ENCODE results near the gene DNAAF2. TPM values are rescaled to one million over a fixed set of nuclear protein-coding genes. Genes with fewer than 3 reads are reported as not detected.

DNAAF2 gene
- total and polyA plus RNA-seq, 2 experiments from 2014 or later, result 17.6 to 19.8 TPM

DNA sequence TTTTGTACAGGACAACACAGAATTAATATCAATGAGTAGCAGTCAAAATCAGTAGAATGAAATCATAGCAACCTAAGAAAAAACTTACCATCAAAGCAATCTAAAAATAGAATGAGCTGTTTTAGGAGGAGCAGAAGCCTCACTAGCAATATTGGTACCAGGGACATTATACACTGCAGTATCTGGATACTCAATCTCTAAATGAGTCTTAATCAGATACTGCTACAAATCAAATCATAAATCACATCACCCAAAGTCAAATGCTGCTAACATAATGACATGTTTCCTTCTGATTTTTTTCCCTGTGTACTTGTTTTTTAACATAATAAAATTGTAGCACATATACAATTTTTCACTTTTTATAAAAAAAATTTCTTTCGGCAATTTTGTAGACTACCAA is 56.9 kb downstream of the DNAAF2 start:
- no peak for DNase-seq (ENCODE audit: low spot score)
- peaks cover 28% of the 10 kb centered on the region for H4K20me1 ChIP-seq (ENCODE audit: insufficient read depth, poor library complexity, severe bottlenecking)
- WGBS (ENCODE audit: low lambda C conversion rate, missing lambda C conversion rate), result 100% methylated on average over 1 of the region's 1 CpG

More for the DNA sequence above, 56.9 kb downstream of the DNAAF2 start:
- H3K9me2 ChIP-seq (replicated peaks; ENCODE audit: insufficient read depth), result no peaks in the 10 kb centered on the region
- no peak overlapping the region for H3K27ac ChIP-seq
- no peaks in the 10 kb centered on the region for H3K9me3 ChIP-seq (ENCODE audit: low read depth)
- H3K4me1 ChIP-seq (ENCODE audit: insufficient read depth), result no peaks in the 10 kb centered on the region
- no peaks in the 10 kb centered on the region for H3K27me3 ChIP-seq
- H3K4me3 ChIP-seq, result no peak overlapping the region
- H3K79me2 ChIP-seq, result peaks cover 44% of the 10 kb centered on the region
- H3K4me2 ChIP-seq, result no peak overlapping the region
- TF ChIP-seq EZH2phosphoT487 (IDR thresholded peaks at IDR 0.05; ENCODE audit: low read depth, severe bottlenecking, unreplicated experiment) (no peak), EZH2 (IDR thresholded peaks at IDR 0.05; ENCODE audit: borderline replicate concordance) (no peak)
- TF ChIP-seq, protein P1, sequence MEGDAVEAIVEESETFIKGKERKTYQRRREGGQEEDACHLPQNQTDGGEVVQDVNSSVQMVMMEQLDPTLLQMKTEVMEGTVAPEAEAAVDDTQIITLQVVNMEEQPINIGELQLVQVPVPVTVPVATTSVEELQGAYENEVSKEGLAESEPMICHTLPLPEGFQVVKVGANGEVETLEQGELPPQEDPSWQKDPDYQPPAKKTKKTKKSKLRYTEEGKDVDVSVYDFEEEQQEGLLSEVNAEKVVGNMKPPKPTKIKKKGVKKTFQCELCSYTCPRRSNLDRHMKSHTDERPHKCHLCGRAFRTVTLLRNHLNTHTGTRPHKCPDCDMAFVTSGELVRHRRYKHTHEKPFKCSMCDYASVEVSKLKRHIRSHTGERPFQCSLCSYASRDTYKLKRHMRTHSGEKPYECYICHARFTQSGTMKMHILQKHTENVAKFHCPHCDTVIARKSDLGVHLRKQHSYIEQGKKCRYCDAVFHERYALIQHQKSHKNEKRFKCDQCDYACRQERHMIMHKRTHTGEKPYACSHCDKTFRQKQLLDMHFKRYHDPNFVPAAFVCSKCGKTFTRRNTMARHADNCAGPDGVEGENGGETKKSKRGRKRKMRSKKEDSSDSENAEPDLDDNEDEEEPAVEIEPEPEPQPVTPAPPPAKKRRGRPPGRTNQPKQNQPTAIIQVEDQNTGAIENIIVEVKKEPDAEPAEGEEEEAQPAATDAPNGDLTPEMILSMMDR (IDR thresholded peaks at IDR 0.05; ENCODE audit: poor library complexity), result no peak
- no peaks in the 10 kb centered on the region for H3K36me3 ChIP-seq (replicated peaks; ENCODE audit: insufficient read depth, low read depth)
- no peak overlapping the region for H2AFZ ChIP-seq

Small RNAs within 50 kb of the gene (small RNA-seq; reads per million reads assigned to genes)
- gene AL139099.3, result not detected
- gene AL139099.4, result not detected
- not detected for gene RF00019
- gene RNU6ATAC30P, result not detected

Other genes starting within 250 kb of the DNAAF2 start
- gene RPS29, start 48.9 kb downstream of the DNAAF2 start, total RNA-seq, result 3,841 and 4,104 TPM in 2 replicates
- 875 and 983 TPM in 2 replicates for gene RPS29, start 48.9 kb downstream of the DNAAF2 start, polyA plus RNA-seq
- 10.1 and 15.4 TPM in 2 replicates for gene LRR1, start 36.3 kb downstream of the DNAAF2 start, total RNA-seq
- gene LRR1, start 36.3 kb downstream of the DNAAF2 start, polyA plus RNA-seq, result 10.6 and 14.8 TPM in 2 replicates
- 175 and 208 TPM in 2 replicates for gene RPL36AL, start 14.6 kb downstream of the DNAAF2 start, total RNA-seq
- gene RPL36AL, start 14.6 kb downstream of the DNAAF2 start, polyA plus RNA-seq, result 277 TPM in 2 replicates
- gene MGAT2, start 14.4 kb downstream of the DNAAF2 start, total RNA-seq, result 74.9 and 81.3 TPM in 2 replicates
- gene MGAT2, start 14.4 kb downstream of the DNAAF2 start, polyA plus RNA-seq, result 39.4 and 53.5 TPM in 2 replicates
- gene POLE2, start 53.0 kb upstream of the DNAAF2 start, total RNA-seq, result 7.6 and 12.0 TPM in 2 replicates
- gene POLE2, start 53.0 kb upstream of the DNAAF2 start, polyA plus RNA-seq, result 3.2 and 3.9 TPM in 2 replicates
- gene KLHDC1, start 57.9 kb upstream of the DNAAF2 start, total RNA-seq, result 4.6 and 6.7 TPM in 2 replicates
- gene KLHDC1, start 57.9 kb upstream of the DNAAF2 start, polyA plus RNA-seq, result 1.2 and 5.4 TPM in 2 replicates
- 114 and 118 TPM in 2 replicates for gene KLHDC2, start 132.9 kb upstream of the DNAAF2 start, total RNA-seq
- gene KLHDC2, start 132.9 kb upstream of the DNAAF2 start, polyA plus RNA-seq, result 122 and 140 TPM in 2 replicates
- 34.0 and 62.9 TPM in 2 replicates for gene NEMF, start 217.5 kb upstream of the DNAAF2 start, total RNA-seq
- gene NEMF, start 217.5 kb upstream of the DNAAF2 start, polyA plus RNA-seq, result 49.5 and 69.9 TPM in 2 replicates

All from hepatocyte (in vitro differentiated cells).